Fibroblast of mammary gland (primary cell): ENCODE results near the gene KIF26B.

Experiments used
- DNase-seq: peaks from one replicate; pipeline ENCODE4 v3.0.0-alpha.2; 2010; ENCODE audit warnings: low read depth
- H3K4me3 ChIP-seq: 2 replicates; pipeline ENCODE4 v1.5.1; 2011; ENCODE audit warnings: low read depth, mild to moderate bottlenecking, low read length, moderate library complexity; ENCODE audit not compliant: control insufficient read depth
- TF ChIP-seq, protein P1 (sequence below): conservative IDR thresholded peaks from 2 replicates; pipeline ENCODE4 v1.5.1; 2011; ENCODE audit warnings: low read depth, low read length, inconsistent platforms; ENCODE audit not compliant: control insufficient read depth, insufficient read depth

KIF26B gene

GRCh38 chr1:245444945-245445344 lies 290.2 kb downstream of the KIF26B start:
- DNase-seq: no peak
- H3K4me3 ChIP-seq: no peak overlapping the region
- TF ChIP-seq, protein P1, sequence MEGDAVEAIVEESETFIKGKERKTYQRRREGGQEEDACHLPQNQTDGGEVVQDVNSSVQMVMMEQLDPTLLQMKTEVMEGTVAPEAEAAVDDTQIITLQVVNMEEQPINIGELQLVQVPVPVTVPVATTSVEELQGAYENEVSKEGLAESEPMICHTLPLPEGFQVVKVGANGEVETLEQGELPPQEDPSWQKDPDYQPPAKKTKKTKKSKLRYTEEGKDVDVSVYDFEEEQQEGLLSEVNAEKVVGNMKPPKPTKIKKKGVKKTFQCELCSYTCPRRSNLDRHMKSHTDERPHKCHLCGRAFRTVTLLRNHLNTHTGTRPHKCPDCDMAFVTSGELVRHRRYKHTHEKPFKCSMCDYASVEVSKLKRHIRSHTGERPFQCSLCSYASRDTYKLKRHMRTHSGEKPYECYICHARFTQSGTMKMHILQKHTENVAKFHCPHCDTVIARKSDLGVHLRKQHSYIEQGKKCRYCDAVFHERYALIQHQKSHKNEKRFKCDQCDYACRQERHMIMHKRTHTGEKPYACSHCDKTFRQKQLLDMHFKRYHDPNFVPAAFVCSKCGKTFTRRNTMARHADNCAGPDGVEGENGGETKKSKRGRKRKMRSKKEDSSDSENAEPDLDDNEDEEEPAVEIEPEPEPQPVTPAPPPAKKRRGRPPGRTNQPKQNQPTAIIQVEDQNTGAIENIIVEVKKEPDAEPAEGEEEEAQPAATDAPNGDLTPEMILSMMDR: no peak

GRCh38 chr1:245448531-245448930 lies 293.7 kb downstream of the KIF26B start:
- H3K4me3 ChIP-seq: no peak overlapping the region
- no peak for DNase-seq
- TF ChIP-seq, protein P1: no peak

GRCh38 chr1:245448975-245449431 lies 294.2 kb downstream of the KIF26B start:
- TF ChIP-seq, protein P1: no peak
- no peak overlapping the region for H3K4me3 ChIP-seq

DNA sequence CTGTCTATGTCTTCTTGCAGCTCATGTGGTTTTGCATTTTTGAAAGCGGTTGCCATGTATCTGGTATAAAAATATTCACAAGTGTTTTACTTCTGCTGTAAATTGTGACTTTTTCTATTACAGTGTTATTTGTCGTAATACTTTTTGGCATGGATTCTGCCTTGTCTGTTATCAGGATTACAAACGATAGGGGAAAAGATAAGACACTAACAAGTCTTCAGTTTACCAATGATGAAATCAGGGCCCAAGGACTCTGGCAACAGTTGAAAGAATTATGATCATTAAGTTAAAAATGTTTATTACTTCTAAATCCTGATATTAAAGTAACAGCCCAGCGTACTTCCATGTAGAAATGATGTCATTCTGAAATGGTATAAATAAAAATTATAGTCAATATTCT lies 298.8 kb downstream of the KIF26B start:
- TF ChIP-seq, protein P1: no peak
- no peak for DNase-seq
- H3K4me3 ChIP-seq: no peak overlapping the region

More at GRCh38 chr1:245448975-245449431, 294.2 kb downstream of the KIF26B start:
- DNase-seq: peak; percentile 32

DNA sequence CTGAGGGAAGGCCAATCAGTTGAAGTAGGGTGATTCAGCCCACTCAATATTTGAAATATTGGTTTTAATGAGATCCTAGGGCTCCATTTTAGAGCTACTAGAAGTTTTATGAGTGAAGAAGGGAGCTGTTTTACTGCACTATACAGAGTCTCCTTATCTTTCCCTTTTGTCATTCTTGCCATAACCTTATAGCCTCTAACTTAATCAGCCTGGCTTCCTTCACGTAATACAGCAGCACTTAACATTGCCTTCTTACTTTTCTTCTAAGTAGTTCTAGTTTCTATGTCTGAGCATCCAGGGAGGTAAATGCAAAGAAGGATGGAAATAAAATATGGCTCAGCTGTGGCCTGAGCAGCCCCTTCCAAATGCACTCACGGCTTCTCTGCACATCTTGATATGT lies 299.3 kb downstream of the KIF26B start:
- TF ChIP-seq, protein P1: no peak
- no peak for DNase-seq
- H3K4me3 ChIP-seq: no peak overlapping the region

DNA sequence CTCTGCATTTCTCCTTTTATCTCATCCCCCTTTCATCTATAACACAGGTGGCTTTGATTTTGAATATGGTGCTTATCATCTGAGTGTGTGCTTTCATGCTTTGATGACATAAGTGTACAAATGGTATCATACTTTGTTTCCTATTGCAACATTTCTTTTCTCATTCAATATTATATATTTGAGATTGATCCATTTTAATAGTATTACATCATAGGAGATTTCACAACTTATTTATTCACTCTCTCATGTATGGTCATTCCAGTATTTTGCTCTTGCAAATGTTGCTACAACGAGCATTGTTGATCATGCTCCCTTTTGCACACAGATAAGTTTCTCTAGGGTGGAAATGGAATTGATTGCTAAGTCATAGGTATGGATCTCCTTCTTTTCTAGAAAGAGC lies 302.8 kb downstream of the KIF26B start:
- TF ChIP-seq, protein P1: no peak
- no peak overlapping the region for H3K4me3 ChIP-seq
- DNase-seq: no peak

GRCh38 chr1:245458234-245458633 lies 303.4 kb downstream of the KIF26B start:
- TF ChIP-seq, protein P1: no peak
- H3K4me3 ChIP-seq: no peak overlapping the region
- peak; percentile 39 for DNase-seq
